Activated T-cell treated with anti-CD3 and anti-CD28 coated beads, Interleukin-2, amount 50 U/mL, for 4 hours (primary cell): Measurements from ENCODE around the gene DHRSX. TPM values are rescaled to one million over a fixed set of nuclear protein-coding genes. Genes with fewer than 3 reads are reported as not detected.
"Not testable (repeated sequence)": the region's sequence is repeated elsewhere in the genome, so short reads cannot be mapped to it uniquely, and the experiment has no call there.

Experiments used
- ATAC-seq, 2 donors: fragments of 200-7000 bp; cut with Tn5 transposase; one replicate each; pipeline ENCODE4 v1.10.0; 2021
- DNase-seq: peaks from one replicate; pipeline ENCODE4 v3.0.0-alpha.2; 2020
- H3K27me3 Mint-ChIP-seq: one replicate; pipeline ENCODE4 v1.8.0; 2021; ENCODE audit warnings: low read depth, mixed read lengths
- H3K36me3 Mint-ChIP-seq: one replicate; pipeline ENCODE4 v1.8.0; 2022; ENCODE audit warnings: mixed read lengths; ENCODE audit not compliant: insufficient read depth
- H3K4me1 Mint-ChIP-seq: one replicate; pipeline ENCODE4 v1.8.0; 2021; ENCODE audit warnings: low read depth, mixed read lengths
- H3K4me3 Mint-ChIP-seq: one replicate; pipeline ENCODE4 v1.8.0; 2021; ENCODE audit warnings: mild to moderate bottlenecking, moderate library complexity, mixed read lengths
- H3K9me3 Mint-ChIP-seq: one replicate; pipeline ENCODE4 v1.8.0; 2021; ENCODE audit warnings: mixed read lengths
- total RNA-seq, 3 donors: library from RNA; stranded (reverse); gene quantifications; one replicate each; pipeline ENCODE4 v1.2.1, GENCODE V29; 2021

The DHRSX gene
- total RNA-seq, 3 donors from 2014 or later, result 19.3 to 23.2 (median 22.0) TPM

GRCh38 chrX:2266445-2267349 lies 234.1 kb downstream of the DHRSX start:
- Mint-ChIP-seq H3K4me3 (no peak overlapping the region), H3K27me3 (no peaks in the 10 kb centered on the region), H3K9me3 (no peaks in the 10 kb centered on the region), H3K4me1 (peaks cover 2% of the 10 kb centered on the region), H3K36me3 (peaks cover 40% of the 10 kb centered on the region)
- no peak for DNase-seq
- no peak for ATAC-seq

DNA sequence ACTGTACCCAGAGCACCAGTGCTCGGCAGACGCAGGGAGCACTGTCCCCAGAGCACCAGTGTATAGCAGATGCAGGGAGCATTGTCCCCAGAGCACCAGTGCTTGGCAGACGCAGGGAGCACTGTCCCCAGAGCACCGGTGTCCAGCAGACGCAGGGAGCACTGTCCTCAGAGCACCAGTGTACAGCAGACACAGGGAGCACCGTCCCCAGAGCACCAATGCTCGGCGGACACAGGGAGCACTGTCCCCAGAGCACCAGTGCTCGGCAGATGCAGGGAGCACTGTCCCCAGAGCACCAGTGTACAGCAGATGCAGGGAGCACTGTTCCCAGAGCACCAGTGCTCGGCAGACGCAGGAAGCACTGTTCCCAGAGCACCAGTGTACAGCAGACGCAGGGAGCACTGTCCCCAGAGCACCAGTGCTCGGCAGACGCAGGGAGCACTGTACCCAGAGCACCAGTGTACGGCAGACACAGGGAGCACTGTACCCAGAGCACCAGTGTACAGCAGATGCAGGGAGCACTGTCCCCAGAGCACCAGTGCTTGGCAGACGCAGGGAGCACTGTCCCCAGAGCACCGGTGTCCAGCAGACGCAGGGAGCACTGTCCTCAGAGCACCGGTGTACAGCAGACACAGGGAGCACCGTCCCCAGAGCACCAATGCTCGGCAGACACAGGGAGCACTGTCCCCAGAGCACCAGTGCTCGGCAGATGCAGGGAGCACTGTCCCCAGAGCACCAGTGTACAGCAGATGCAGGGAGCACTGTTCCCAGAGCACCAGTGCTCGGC lies 234.9 kb downstream of the DHRSX start:
- H3K4me3 Mint-ChIP-seq, DNase-seq, H3K27me3 Mint-ChIP-seq, H3K4me1 Mint-ChIP-seq, H3K9me3 Mint-ChIP-seq, ATAC-seq: not testable (repeated sequence)
- peaks cover 36% of the 10 kb centered on the region for H3K36me3 Mint-ChIP-seq

DNA sequence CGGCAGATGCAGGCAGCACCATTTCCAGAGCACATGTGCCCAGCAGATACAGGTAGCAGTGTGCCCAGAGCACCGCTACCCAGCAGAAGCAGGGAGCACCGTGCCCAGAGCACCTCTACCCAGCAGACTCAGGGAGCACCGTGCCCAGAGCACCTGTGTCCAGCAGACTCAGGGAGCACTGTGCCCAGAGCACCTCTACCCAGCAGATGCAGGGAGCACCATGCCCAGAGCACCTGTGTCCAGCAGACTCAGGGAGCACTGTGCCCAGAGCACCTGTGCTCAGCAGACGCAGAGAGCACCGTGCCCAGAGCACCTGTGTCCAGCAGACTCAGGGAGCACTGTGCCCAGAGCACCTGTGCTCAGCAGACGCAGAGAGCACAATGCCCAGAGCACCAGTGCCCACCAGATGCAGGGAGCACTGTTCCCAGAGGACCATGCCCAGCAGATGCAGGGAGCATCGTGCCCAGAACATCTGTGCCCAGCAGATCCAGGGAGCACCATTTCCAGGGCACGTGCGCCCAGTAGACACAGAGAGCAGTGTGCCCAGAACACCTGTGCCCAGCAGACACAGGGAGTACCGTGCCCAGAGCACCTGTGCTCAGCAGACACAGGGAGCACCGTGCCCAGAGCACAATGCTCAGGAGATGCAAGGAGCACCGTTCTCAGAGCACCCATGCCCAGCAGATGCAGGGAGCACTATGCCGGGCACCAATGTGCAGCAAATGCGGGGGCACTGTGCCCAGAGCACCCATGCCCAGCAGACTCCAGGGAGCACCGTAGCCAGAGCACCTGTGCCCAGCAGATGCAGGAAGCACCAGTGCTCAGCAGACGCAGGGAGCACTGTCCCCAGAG lies 236.4 kb downstream of the DHRSX start:
- H3K4me1 Mint-ChIP-seq, result peaks cover 2% of the 10 kb centered on the region
- ATAC-seq, result no peak
- H3K36me3 Mint-ChIP-seq, result peaks cover 39% of the 10 kb centered on the region
- DNase-seq, result no peak
- no peaks in the 10 kb centered on the region for H3K27me3 Mint-ChIP-seq
- no peaks in the 10 kb centered on the region for H3K9me3 Mint-ChIP-seq
- H3K4me3 Mint-ChIP-seq, result no peak overlapping the region

DNA sequence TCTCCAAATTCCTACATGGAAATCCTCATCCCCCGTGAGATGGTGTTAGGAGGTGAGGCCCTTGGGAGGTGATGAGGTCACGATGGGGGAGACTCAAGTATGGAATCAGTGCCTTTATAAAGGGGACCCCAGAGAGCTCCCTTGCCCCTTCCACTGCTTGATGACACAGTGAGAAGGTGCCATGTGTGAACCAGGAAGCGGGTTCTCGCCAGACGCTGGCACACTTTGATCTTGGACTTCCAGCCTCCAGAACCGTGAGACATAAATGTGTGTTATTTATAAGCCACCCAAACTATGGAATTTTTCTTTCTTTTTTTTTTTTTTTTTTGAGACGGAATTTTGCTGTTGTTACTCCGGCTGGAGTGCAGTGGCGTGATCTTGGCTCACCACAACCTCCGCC lies 237.6 kb downstream of the DHRSX start:
- H3K9me3 Mint-ChIP-seq, result no peaks in the 10 kb centered on the region
- DNase-seq (no peak), ATAC-seq (no peak)
- peaks cover 42% of the 10 kb centered on the region for H3K36me3 Mint-ChIP-seq
- H3K27me3 Mint-ChIP-seq, result no peaks in the 10 kb centered on the region
- peaks cover 2% of the 10 kb centered on the region for H3K4me1 Mint-ChIP-seq
- H3K4me3 Mint-ChIP-seq, result no peak overlapping the region

- H3K9me3 Mint-ChIP-seq, result no peaks in the 10 kb centered on the region
- no peak overlapping the region for H3K4me3 Mint-ChIP-seq
- H3K4me1 Mint-ChIP-seq, result peaks cover 2% of the 10 kb centered on the region
- peaks cover 44% of the 10 kb centered on the region for H3K36me3 Mint-ChIP-seq
- H3K27me3 Mint-ChIP-seq, result no peaks in the 10 kb centered on the region
- DNase-seq, result no peak
- ATAC-seq, result no peak
Observed at GRCh38 chrX:2262668-2263055, 238.1 kb downstream of the DHRSX start.

DNA sequence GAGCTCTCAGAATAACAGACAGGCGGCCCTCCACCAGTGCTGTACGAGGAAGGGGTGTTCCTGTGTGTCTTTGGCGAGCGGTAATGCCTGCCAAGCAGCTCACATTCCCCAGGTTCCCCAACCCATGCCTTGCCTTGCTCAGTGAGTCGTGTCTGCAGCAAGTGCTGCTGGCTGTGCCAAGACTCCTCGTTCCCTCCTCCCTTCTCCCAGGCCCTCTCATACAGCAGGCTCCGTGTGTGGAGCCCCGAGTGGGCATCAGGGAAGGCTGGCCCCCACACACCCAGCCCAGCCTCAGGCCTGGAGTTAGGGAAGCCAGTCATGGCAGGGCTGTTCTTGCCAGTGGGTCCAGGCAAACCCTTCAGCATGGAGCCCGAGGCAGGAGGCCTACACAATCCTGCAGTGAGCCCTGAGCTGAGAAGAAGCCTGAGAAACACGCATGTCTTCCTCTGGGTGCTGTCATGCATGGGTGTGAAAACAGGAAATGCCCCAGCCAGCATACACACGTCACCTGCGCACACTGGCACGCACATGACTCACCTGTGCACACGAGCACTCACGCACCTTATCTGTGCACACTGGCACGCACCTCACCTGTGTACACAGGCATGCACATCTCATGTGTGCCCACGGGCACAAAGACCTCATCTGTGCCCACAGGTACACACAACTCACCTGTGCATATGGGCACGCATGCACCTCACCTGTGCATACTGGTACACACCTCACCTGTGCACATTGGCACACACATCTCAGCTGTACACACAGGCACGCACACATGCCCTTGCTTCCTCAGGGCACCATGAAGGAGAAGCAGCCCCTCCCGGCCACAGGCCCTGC lies 238.7 kb downstream of the DHRSX start:
- H3K4me1 Mint-ChIP-seq, result peaks cover 2% of the 10 kb centered on the region
- peaks cover 45% of the 10 kb centered on the region for H3K36me3 Mint-ChIP-seq
- no peak for ATAC-seq

GRCh38 chrX:2252331-2253065 lies 248.3 kb downstream of the DHRSX start:
- Mint-ChIP-seq H3K36me3 (peaks cover 17% of the 10 kb centered on the region), H3K4me1 (no peaks in the 10 kb centered on the region), H3K4me3 (no peak overlapping the region), H3K27me3 (no peaks in the 10 kb centered on the region), H3K9me3 (peaks cover 17% of the 10 kb centered on the region)
- ATAC-seq (no peak), DNase-seq (no peak)

More for the DNA sequence above, 238.7 kb downstream of the DHRSX start:
- H3K9me3 Mint-ChIP-seq, result no peaks in the 10 kb centered on the region
- no peaks in the 10 kb centered on the region for H3K27me3 Mint-ChIP-seq
- H3K4me3 Mint-ChIP-seq, result no peak overlapping the region
- DNase-seq, result no peak

- Mint-ChIP-seq H3K27me3 (no peaks in the 10 kb centered on the region), H3K4me1 (no peaks in the 10 kb centered on the region), H3K36me3 (peaks cover 15% of the 10 kb centered on the region), H3K9me3 (peaks cover 17% of the 10 kb centered on the region), H3K4me3 (no peak overlapping the region)
- ATAC-seq (no peak), DNase-seq (no peak)
Observed at GRCh38 chrX:2251211-2251610, 249.6 kb downstream of the DHRSX start.

GRCh38 chrX:2243913-2244460 lies 256.8 kb downstream of the DHRSX start:
- Mint-ChIP-seq H3K27me3 (no peaks in the 10 kb centered on the region), H3K36me3 (peaks cover 37% of the 10 kb centered on the region), H3K4me3 (no peak overlapping the region), H3K9me3 (peaks cover 6% of the 10 kb centered on the region), H3K4me1 (no peaks in the 10 kb centered on the region)
- ATAC-seq (no peak), DNase-seq (no peak)

DNA sequence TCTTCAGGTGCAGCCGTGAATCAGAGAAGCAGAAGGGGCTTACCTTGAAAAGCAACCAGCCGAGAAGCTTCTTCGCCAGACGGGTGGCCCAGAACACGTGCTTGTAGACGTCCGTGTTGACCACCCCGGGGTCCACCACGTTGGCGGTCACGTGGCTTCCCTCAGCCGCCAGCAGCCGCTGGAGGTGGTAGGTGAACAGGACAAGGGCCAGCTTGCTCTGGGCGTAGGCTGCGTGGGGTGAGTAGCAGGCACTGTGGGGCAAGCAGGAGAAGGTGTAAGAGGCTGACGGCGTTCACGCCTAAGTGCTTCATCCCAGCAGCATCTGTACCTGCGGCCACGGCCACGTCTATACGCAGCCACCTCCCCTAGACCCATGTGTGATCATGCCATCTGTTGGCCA lies 257.8 kb downstream of the DHRSX start:
- DNase-seq, result no peak
- Mint-ChIP-seq H3K36me3 (peaks cover 36% of the 10 kb centered on the region), H3K9me3 (peaks cover 3% of the 10 kb centered on the region), H3K4me3 (no peak overlapping the region), H3K27me3 (no peaks in the 10 kb centered on the region), H3K4me1 (no peaks in the 10 kb centered on the region)
- ATAC-seq, result no peak

GRCh38 chrX:2242326-2242725 lies 258.4 kb downstream of the DHRSX start:
- peaks cover 3% of the 10 kb centered on the region for H3K9me3 Mint-ChIP-seq
- peaks cover 40% of the 10 kb centered on the region for H3K36me3 Mint-ChIP-seq
- H3K4me1 Mint-ChIP-seq, result no peaks in the 10 kb centered on the region
- H3K27me3 Mint-ChIP-seq, result no peaks in the 10 kb centered on the region
- DNase-seq (no peak), ATAC-seq (no peak)
- H3K4me3 Mint-ChIP-seq, result no peak overlapping the region

DNA sequence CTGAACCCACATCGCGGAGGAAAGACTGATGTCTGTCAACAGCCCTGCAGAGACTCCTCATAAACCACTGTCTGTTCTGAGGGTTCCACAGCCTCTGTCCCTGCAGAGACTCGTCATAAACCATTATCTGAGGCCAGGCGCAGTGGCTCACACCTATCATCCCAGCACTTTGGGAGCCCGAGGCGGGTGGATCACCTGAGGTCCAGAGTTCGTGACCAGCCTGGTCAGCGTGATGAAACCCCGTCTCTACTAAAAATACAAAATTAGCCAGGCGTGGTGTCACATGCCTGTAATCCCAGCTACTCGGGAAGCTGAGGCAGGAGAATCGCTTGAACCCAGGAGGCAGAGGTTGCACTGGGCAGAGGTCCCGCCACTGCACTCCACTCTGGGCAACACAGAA lies 259.3 kb downstream of the DHRSX start:
- ATAC-seq, result not testable (repeated sequence)
- peaks cover 44% of the 10 kb centered on the region for H3K36me3 Mint-ChIP-seq

GRCh38 chrX:2240761-2241160 lies 260.0 kb downstream of the DHRSX start:
- H3K4me1 Mint-ChIP-seq, H3K4me3 Mint-ChIP-seq, H3K27me3 Mint-ChIP-seq, H3K9me3 Mint-ChIP-seq, ATAC-seq, DNase-seq: not testable (repeated sequence)
- peaks cover 46% of the 10 kb centered on the region for H3K36me3 Mint-ChIP-seq

More for the DNA sequence above, 259.3 kb downstream of the DHRSX start:
- not testable (repeated sequence) for H3K4me1 Mint-ChIP-seq, H3K4me3 Mint-ChIP-seq, DNase-seq, H3K9me3 Mint-ChIP-seq, H3K27me3 Mint-ChIP-seq
